ENCODE results near the gene SCO2. TPM values are rescaled to one million over a fixed set of nuclear protein-coding genes. Genes with fewer than 3 reads are reported as not detected.

Gene SCO2
- total RNA-seq, 4 donors from 2014 or later, result 5.1 to 14.9 (median 6.7) TPM

DNA sequence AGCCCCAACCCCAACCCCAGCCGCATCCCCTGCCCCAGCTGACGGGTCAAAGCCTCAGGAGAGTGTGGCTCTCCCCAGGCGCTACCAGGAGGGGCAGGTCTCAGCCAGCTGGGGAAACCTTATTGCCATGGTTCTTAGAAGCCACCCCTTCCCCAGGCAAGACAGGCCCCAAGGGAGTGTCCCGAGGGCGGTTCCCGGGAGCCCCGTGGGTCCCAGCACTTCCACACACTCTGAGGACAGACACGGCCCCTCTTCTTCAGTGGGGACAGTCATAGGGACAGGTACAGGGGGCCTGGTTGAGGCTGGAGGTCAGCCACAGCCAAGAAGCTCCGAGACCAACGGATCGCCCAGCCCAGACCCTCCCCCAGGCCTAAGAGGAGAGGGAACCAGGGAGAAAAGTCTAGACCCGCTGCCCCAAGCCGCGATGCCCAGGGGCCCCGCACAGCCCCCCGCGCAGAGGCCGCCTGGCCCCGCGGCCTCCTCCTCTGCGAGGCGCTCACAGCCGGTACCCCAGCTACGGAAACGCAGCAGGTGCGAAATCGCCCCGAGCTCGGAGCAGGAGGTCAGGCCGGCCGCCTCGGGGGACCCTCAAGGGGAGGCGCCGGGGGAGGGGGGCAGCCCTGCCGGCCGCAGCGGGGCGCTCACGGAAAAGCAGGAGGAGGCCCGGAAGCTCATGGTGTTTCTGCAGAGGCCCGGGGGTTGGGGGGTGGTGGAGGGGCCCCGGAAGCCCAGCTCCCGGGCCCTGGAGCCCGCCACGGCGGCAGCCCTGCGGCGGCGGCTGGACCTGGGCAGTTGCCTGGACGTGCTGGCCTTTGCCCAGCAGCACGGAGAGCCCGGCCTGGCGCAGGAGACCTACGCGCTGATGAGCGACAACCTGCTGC lies 22.9 kb upstream of the SCO2 start:
- Histone ChIP-seq H3K4me1 (peaks cover 18 to 60% (median 28%) of the 10 kb centered on the region in 3 donors), H3K4me3 (peak overlapping the region; percentile 5 to 59 (median 30)), H3K36me3 (no peaks in the 10 kb centered on the region), H3K27me3 (peaks cover 0 to 69% (median 0%) of the 10 kb centered on the region in 4 donors), H3K27ac (peak overlapping the region in 3 of 4 donors; percentile 18 to 50 (median 49)), H3K9me3 (no peaks in the 10 kb centered on the region)
- intact Hi-C loops (cut with DNase I), result no loop called here
- TF ChIP-seq, protein P1, sequence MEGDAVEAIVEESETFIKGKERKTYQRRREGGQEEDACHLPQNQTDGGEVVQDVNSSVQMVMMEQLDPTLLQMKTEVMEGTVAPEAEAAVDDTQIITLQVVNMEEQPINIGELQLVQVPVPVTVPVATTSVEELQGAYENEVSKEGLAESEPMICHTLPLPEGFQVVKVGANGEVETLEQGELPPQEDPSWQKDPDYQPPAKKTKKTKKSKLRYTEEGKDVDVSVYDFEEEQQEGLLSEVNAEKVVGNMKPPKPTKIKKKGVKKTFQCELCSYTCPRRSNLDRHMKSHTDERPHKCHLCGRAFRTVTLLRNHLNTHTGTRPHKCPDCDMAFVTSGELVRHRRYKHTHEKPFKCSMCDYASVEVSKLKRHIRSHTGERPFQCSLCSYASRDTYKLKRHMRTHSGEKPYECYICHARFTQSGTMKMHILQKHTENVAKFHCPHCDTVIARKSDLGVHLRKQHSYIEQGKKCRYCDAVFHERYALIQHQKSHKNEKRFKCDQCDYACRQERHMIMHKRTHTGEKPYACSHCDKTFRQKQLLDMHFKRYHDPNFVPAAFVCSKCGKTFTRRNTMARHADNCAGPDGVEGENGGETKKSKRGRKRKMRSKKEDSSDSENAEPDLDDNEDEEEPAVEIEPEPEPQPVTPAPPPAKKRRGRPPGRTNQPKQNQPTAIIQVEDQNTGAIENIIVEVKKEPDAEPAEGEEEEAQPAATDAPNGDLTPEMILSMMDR (IDR thresholded peaks at IDR 0.05), result no peak
- TF ChIP-seq POLR2A (IDR thresholded peaks at IDR 0.05), result peak in 1 of 4 donors; percentile 23
- WGBS, 2 donors, result 93% methylated on average over 6 of the region's 56 CpGs; no CpG with 5 or more reads in 1 of the 2 donors
- DNase-seq, result no peak

DNA sequence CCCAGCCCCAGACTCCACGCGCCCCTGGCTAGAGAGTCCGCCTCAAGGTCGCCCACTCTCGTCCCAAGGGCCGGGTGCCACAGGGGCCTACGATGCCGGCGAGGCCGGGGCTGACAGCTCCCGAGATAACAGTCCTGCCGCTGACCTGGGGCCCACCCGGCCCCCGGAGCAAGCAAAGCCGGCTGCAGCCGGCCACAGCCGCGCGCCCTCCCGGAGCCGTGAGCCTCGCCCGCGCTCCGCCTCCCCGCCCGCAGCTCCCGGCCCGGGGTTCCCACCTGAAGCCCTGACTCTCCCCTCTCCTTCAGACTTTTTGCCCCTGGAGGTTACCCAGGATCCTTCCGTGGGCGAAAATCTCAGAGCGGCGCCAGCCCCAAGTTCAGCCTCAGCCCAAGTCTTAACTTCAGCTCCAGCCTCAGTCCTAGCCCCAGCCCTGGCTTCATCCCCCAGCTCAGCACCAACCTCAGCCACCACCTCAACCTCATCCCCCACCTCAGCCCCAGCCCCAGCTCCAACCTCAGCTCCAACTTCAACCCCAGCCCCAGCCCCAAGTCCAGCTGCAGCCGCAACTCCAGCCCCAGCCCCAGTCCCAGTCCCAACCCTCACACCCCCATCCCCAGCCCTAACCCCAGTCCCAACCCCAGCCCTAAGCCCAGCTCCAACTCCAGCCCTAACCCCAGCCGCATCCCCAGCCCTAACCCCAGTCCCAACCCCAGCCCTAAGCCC lies 22.0 kb upstream of the SCO2 start:
- 31 to 67% methylated on average over 5 to 12 of the region's 35 CpGs for WGBS, 2 donors
- DNase-seq, result no peak
- peaks cover 18 to 68% (median 37%) of the 10 kb centered on the region in 3 donors for H3K4me1 ChIP-seq
- H3K27me3 ChIP-seq, result peaks cover 0 to 69% (median 0%) of the 10 kb centered on the region in 4 donors
- H3K36me3 ChIP-seq, result no peaks in the 10 kb centered on the region
- TF ChIP-seq POLR2A (IDR thresholded peaks at IDR 0.05), result no peak
- TF ChIP-seq, protein P1 (IDR thresholded peaks at IDR 0.05), result no peak
- no peak overlapping the region for H3K27ac ChIP-seq
- intact Hi-C loops (cut with DNase I), result no loop called here
- H3K4me3 ChIP-seq, result no peak overlapping the region
- no peaks in the 10 kb centered on the region for H3K9me3 ChIP-seq

GRCh38 chr22:50546326-50547262 lies 21.2 kb upstream of the SCO2 start:
- H3K4me1 ChIP-seq, result peaks cover 18 to 76% (median 42%) of the 10 kb centered on the region in 3 donors
- WGBS, 2 donors, result 61% methylated on average over 10 of the region's 78 CpGs; no CpG with 5 or more reads in 1 of the 2 donors
- peaks cover 0 to 67% (median 0%) of the 10 kb centered on the region in 4 donors for H3K27me3 ChIP-seq

DNA sequence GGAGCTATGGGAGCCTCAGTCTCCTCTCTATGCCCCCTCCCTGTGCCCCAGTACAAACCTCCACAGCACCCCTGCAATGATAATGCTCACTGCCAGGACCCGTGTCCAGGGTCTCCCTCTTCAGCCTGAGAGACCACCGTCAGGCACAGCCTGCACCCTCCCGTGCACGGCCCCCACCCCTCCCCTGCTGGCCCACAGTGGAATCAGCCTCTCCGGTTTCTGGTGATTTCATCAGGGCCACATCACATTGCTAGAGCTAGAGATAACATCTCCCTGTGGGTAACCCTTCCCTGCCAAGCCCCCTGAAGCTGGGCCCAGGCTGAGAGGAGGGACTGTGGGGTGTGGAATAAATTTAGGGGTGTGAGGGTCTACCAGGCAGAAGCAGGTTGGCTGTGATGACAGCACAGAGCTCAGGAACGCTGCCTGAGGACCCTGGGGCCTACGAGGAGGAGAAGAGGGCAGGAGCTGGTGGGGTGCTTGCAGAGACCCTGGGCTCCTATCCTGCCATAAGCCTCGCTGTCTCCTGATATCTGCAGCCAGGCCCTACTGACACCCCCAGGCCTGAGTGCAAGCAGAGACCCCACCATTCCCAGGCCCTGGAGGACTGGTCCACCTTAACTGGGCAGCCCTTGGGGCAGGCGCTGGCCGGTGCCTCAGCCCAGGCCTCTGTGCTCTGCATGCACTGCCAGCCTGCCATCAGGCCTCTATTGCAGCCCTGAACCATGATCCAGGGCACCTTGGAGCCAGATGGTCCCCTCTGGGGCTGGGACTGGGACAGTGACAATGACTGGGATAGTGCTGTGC lies 20.3 kb upstream of the SCO2 start, which contains the start of gene KLHDC7B:
Gene KLHDC7B, plus strand, starts transcription at position 378 of the 804 bp plus-strand sequence. Its CDS starts 345 bp downstream, at position 723.
- no peak for DNase-seq
- H3K36me3 ChIP-seq, result no peaks in the 10 kb centered on the region
- 41 to 59% methylated on average over 5 of the region's 10 CpGs for WGBS, 2 donors
- H3K9me3 ChIP-seq, result no peaks in the 10 kb centered on the region
- H3K27ac ChIP-seq, result peak within 1 kb of the TSS; percentile 70 to 94 (median 80)
- no peak for TF ChIP-seq POLR2A (IDR thresholded peaks at IDR 0.05)
- TF ChIP-seq, protein P1 (IDR thresholded peaks at IDR 0.05), result peak in 2 of 6 experiments; percentile 16 to 26
- peaks cover 18 to 85% (median 49%) of the 10 kb centered on the region in 3 donors for H3K4me1 ChIP-seq
- H3K4me3 ChIP-seq, result peak within 1 kb of the TSS in 1 of 4 donors; percentile 56
- intact Hi-C loops (cut with DNase I), result no loop called here
- H3K27me3 ChIP-seq, result peaks cover 0 to 59% (median 0%) of the 10 kb centered on the region in 4 donors

More at GRCh38 chr22:50546326-50547262, 21.2 kb upstream of the SCO2 start:
- H3K36me3 ChIP-seq, result no peaks in the 10 kb centered on the region
- intact Hi-C loops (cut with DNase I), result no loop called here
- no peak overlapping the region for H3K4me3 ChIP-seq
- no peak overlapping the region for H3K27ac ChIP-seq
- DNase-seq, result no peak
- H3K9me3 ChIP-seq, result no peaks in the 10 kb centered on the region
- TF ChIP-seq, protein P1 (IDR thresholded peaks at IDR 0.05), result no peak
- TF ChIP-seq POLR2A (IDR thresholded peaks at IDR 0.05), result no peak
